ENCODE results near the gene TIGD2. TPM values are rescaled to one million over a fixed set of nuclear protein-coding genes. Genes with fewer than 3 reads are reported as not detected.

Gene TIGD2
- total RNA-seq, 5 donors from 2014 or later (not counting 1 experiment from before 2014, with no cell fraction given) = 3.8 to 6.7 (median 5.2) TPM

DNA sequence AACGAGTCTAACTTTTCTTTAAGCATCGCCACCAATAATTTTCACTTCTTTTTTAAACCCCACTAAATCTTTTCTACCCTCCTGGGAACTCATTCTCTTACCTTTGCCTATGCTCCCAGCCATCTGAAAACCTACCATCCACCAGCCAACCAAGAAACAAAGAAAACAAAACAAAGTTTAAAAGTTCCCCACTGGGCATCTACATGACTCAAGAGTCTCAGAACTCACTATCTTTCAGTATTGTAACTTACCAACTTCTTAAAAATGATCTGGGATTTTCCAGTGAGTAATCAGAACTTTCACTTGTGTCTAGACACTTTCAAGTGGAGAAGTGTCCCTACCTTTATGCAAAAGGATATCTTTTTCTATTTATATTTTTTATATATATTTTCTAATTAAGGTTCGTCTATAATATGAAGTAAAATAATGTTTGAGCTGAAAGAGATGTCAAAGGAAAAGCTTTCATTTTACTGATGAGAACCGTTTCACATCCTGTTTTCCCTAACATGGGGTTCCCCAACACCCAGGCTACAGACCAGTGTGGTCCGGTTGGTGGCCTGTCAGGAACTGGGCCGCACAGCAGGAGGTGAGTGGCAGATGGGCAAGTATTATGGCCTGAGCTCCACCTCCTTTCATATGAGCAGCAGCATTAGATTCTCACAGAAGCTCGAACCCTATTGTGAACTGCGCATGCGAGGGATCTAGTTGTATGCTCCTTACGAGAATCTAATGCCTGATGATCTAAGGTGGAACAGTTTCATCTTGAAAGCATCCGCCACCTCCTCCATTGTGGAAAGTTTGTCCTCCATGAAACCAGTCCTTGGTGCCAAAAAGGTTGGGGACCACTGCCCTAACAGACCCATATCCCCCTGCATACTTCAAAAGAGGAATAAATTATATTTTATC is 9.8 kb upstream of the TIGD2 start:
- Mint-ChIP-seq H3K27me3 (peaks cover 3 to 4% of the 10 kb centered on the region in 2 donors), H3K36me3 (no peaks in the 10 kb centered on the region), H3K27ac (no peak overlapping the region), H3K4me1 (peaks cover 0 to 7% (median 6%) of the 10 kb centered on the region in 3 donors), H3K9me3 (peaks cover 0 to 5% (median 0%) of the 10 kb centered on the region in 3 donors), H3K4me3 (no peak overlapping the region)
- Histone ChIP-seq H3K4me1 (ENCODE audit: control insufficient read depth in 1 of 2, extremely low read depth in 1 of 2, insufficient read depth in 2 of 2, low read length in 2 of 2) (no peaks in the 10 kb centered on the region), H3K27ac (ENCODE audit: low read length) (no peak overlapping the region), H3K9me3 (no peaks in the 10 kb centered on the region), H3K27me3 (replicated peaks in 1 of 2; ENCODE audit: control insufficient read depth in 2 of 2, extremely low read depth in 1 of 2, insufficient read depth in 2 of 2, low read length in 1 of 2) (peaks cover 0 to 11% of the 10 kb centered on the region in 2 experiments), H3K36me3 (ENCODE audit: control insufficient read depth in 2 of 2, extremely low read depth in 1 of 2, insufficient read depth in 1 of 2, low read length in 1 of 2) (no peaks in the 10 kb centered on the region), H3K4me3 (ENCODE audit: control insufficient read depth in 1 of 2, extremely low read depth in 1 of 2, low read length in 1 of 2) (no peak overlapping the region)
- POLR2A ChIA-PET = interaction anchor here in 1 of 2 donors (0.6 kb wide), 1 partner anchor 35 kb away, joined by 4 read pairs; no protein-coding TSS in a partner anchor
- 44% methylated on average over 3 of the region's 11 CpGs for WGBS (ENCODE audit: insufficient coverage)
- CTCF ChIA-PET = no interaction called here
- DNase-seq (no peak), ATAC-seq (replicated peaks in 1 of 4) (no peak)

DNA sequence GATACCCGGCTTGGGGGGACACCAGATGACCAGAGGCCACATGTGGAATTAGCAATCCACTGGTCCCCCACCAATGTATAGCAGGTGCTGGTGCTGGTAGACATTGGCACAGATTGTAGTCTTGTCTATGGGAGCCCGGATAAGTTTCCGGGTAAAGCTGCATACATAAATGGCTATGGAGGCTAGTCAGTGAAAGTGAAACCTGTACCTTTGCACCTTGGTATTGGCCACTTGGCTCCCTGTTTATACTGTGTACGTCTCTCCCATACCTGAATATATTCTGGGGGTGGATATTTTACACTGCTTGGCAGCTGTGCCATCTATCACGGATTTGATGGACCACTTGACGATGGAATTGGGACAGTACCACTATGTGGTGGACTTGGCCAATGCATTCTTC is 5.6 kb upstream of the TIGD2 start:
- DNase-seq (no peak), ATAC-seq (replicated peaks in 1 of 4) (no peak)
- Histone ChIP-seq H3K4me1 (ENCODE audit: control insufficient read depth in 1 of 2, extremely low read depth in 1 of 2, insufficient read depth in 2 of 2, low read length in 2 of 2) (peaks cover 4 to 8% of the 10 kb centered on the region in 2 experiments), H3K27ac (ENCODE audit: low read length) (no peak overlapping the region), H3K27me3 (replicated peaks in 1 of 2; ENCODE audit: control insufficient read depth in 2 of 2, extremely low read depth in 1 of 2, insufficient read depth in 2 of 2, low read length in 1 of 2) (peaks cover 0 to 25% of the 10 kb centered on the region in 2 experiments), H3K9me3 (no peaks in the 10 kb centered on the region), H3K4me3 (ENCODE audit: control insufficient read depth in 1 of 2, extremely low read depth in 1 of 2, low read length in 1 of 2) (no peak overlapping the region), H3K36me3 (ENCODE audit: control insufficient read depth in 2 of 2, extremely low read depth in 1 of 2, insufficient read depth in 1 of 2, low read length in 1 of 2) (no peaks in the 10 kb centered on the region)
- no peaks in the 10 kb centered on the region for H3K9me3 Mint-ChIP-seq
- ChIA-PET CTCF (no interaction called here), POLR2A (interaction anchor here in 1 of 2 donors (0.6 kb wide), 1 partner anchor 18 kb away, joined by 3 read pairs; no protein-coding TSS in a partner anchor)
- peaks cover 8 to 14% (median 11%) of the 10 kb centered on the region in 3 donors for H3K4me1 Mint-ChIP-seq
- WGBS (ENCODE audit: insufficient coverage) = 100% methylated on average over 2 of the region's 6 CpGs
- no peak overlapping the region for H3K27ac Mint-ChIP-seq
- peaks cover 3 to 13% of the 10 kb centered on the region in 2 donors for H3K27me3 Mint-ChIP-seq
- no peaks in the 10 kb centered on the region for H3K36me3 Mint-ChIP-seq
- H3K4me3 Mint-ChIP-seq = no peak overlapping the region

GRCh38 chr4:89108091-89108490 is 3.2 kb upstream of the TIGD2 start:
- Mint-ChIP-seq H3K4me3 (no peak overlapping the region), H3K27ac (no peak overlapping the region), H3K27me3 (peaks cover 3 to 13% of the 10 kb centered on the region in 2 donors), H3K9me3 (peaks cover 0 to 3% (median 0%) of the 10 kb centered on the region in 3 donors), H3K36me3 (peaks cover 7% of the 10 kb centered on the region), H3K4me1 (peaks cover 20 to 26% (median 25%) of the 10 kb centered on the region in 3 donors)
- WGBS (ENCODE audit: insufficient coverage) = 100% methylated on average over 1 of the region's 4 CpGs
- ATAC-seq (replicated peaks in 1 of 4) (no peak), DNase-seq (no peak)
- Histone ChIP-seq H3K4me1 (ENCODE audit: control insufficient read depth in 1 of 2, extremely low read depth in 1 of 2, insufficient read depth in 2 of 2, low read length in 2 of 2) (peaks cover 9 to 20% of the 10 kb centered on the region in 2 experiments), H3K27ac (ENCODE audit: low read length) (no peak overlapping the region), H3K27me3 (replicated peaks in 1 of 2; ENCODE audit: control insufficient read depth in 2 of 2, extremely low read depth in 1 of 2, insufficient read depth in 2 of 2, low read length in 1 of 2) (peaks cover 0 to 25% of the 10 kb centered on the region in 2 experiments), H3K9me3 (no peaks in the 10 kb centered on the region), H3K4me3 (ENCODE audit: control insufficient read depth in 1 of 2, extremely low read depth in 1 of 2, low read length in 1 of 2) (no peak overlapping the region), H3K36me3 (ENCODE audit: control insufficient read depth in 2 of 2, extremely low read depth in 1 of 2, insufficient read depth in 1 of 2, low read length in 1 of 2) (no peaks in the 10 kb centered on the region)
- POLR2A ChIA-PET = interaction anchor here in 1 of 2 donors (0.8 kb wide), 1 partner anchor 1019 kb away, joined by 3 read pairs; the partner anchor contains the start of gene CCSER1
- CTCF ChIA-PET = no interaction called here

GRCh38 chr4:89109841-89110540 is 1.3 kb upstream of the TIGD2 start:
- Histone ChIP-seq H3K27ac (ENCODE audit: low read length) (no peak overlapping the region), H3K27me3 (replicated peaks in 1 of 2; ENCODE audit: control insufficient read depth in 2 of 2, extremely low read depth in 1 of 2, insufficient read depth in 2 of 2, low read length in 1 of 2) (peaks cover 0 to 20% of the 10 kb centered on the region in 2 experiments), H3K36me3 (ENCODE audit: control insufficient read depth in 2 of 2, extremely low read depth in 1 of 2, insufficient read depth in 1 of 2, low read length in 1 of 2) (no peaks in the 10 kb centered on the region), H3K4me3 (ENCODE audit: control insufficient read depth in 1 of 2, extremely low read depth in 1 of 2, low read length in 1 of 2) (peak overlapping the region; percentile 74 to 82), H3K9me3 (peaks cover 4% of the 10 kb centered on the region), H3K4me1 (ENCODE audit: control insufficient read depth in 1 of 2, extremely low read depth in 1 of 2, insufficient read depth in 2 of 2, low read length in 2 of 2) (peaks cover 9 to 20% of the 10 kb centered on the region in 2 experiments)
- no peak for ATAC-seq (replicated peaks in 1 of 4)
- peak in 1 of 35 experiments; percentile 13 for DNase-seq
- peak overlapping the region; percentile 53 to 75 for H3K27ac Mint-ChIP-seq
- H3K27me3 Mint-ChIP-seq = peaks cover 0 to 9% of the 10 kb centered on the region in 2 donors
- ChIA-PET POLR2A (no interaction called here), CTCF (no interaction called here)
- H3K4me3 Mint-ChIP-seq = peak overlapping the region; percentile 86 to 92 (median 87)
- peaks cover 20 to 29% (median 25%) of the 10 kb centered on the region in 3 donors for H3K4me1 Mint-ChIP-seq
- H3K9me3 Mint-ChIP-seq = peaks cover 2 to 4% (median 2%) of the 10 kb centered on the region in 3 donors
- WGBS (ENCODE audit: insufficient coverage) = 100% methylated on average over 1 of the region's 10 CpGs
- H3K36me3 Mint-ChIP-seq = peaks cover 19% of the 10 kb centered on the region

GRCh38 chr4:89110541-89110985 is 770 bp upstream of the TIGD2 start:
- H3K27ac ChIP-seq (ENCODE audit: low read length) = peak overlapping the region; percentile 48
- POLR2A ChIA-PET = no interaction called here
- WGBS (ENCODE audit: insufficient coverage) = 2% methylated on average over 29 of the region's 30 CpGs
- H3K4me3 ChIP-seq (ENCODE audit: control insufficient read depth in 1 of 2, extremely low read depth in 1 of 2, low read length in 1 of 2) = peak overlapping the region; percentile 74 to 82
- Mint-ChIP-seq H3K36me3 (peaks cover 25% of the 10 kb centered on the region), H3K4me3 (peak overlapping the region; percentile 86 to 92 (median 87)), H3K27ac (peak overlapping the region; percentile 75), H3K4me1 (peaks cover 20 to 29% (median 25%) of the 10 kb centered on the region in 3 donors), H3K27me3 (peaks cover 0 to 9% of the 10 kb centered on the region in 2 donors), H3K9me3 (peaks cover 4 to 8% (median 7%) of the 10 kb centered on the region in 3 donors)
- peaks cover 9 to 20% of the 10 kb centered on the region in 2 experiments for H3K4me1 ChIP-seq (ENCODE audit: control insufficient read depth in 1 of 2, extremely low read depth in 1 of 2, insufficient read depth in 2 of 2, low read length in 2 of 2)
- DNase-seq (peak in 2 of 35 experiments; percentile 2), ATAC-seq (replicated peaks in 1 of 4) (no peak)
- peaks cover 4% of the 10 kb centered on the region for H3K9me3 ChIP-seq
- H3K27me3 ChIP-seq (replicated peaks in 1 of 2; ENCODE audit: control insufficient read depth in 2 of 2, extremely low read depth in 1 of 2, insufficient read depth in 2 of 2, low read length in 1 of 2) = peaks cover 0 to 15% of the 10 kb centered on the region in 2 experiments
- CTCF ChIA-PET = interaction anchor here in 1 of 2 donors (0.7 kb wide), 1 partner anchor 56 kb away, joined by 3 read pairs; no protein-coding TSS in a partner anchor
- no peaks in the 10 kb centered on the region for H3K36me3 ChIP-seq (ENCODE audit: control insufficient read depth in 2 of 2, extremely low read depth in 1 of 2, insufficient read depth in 1 of 2, low read length in 1 of 2)

Measured in T-cell (primary cell).